Activated naive CD8-positive, alpha-beta T cell (primary cell): Measurements from ENCODE around the gene NPAS2.

Experiments used
- H3K27ac Mint-ChIP-seq: one replicate; pipeline ENCODE4 v1.8.0; 2021; ENCODE audit warnings: mixed read lengths
- H3K27me3 Mint-ChIP-seq: one replicate; pipeline ENCODE4 v1.8.0; 2021; ENCODE audit warnings: mixed read lengths
- H3K36me3 Mint-ChIP-seq: one replicate; pipeline ENCODE4 v1.8.0; 2021; ENCODE audit warnings: mixed read lengths
- H3K4me1 Mint-ChIP-seq: one replicate; pipeline ENCODE4 v1.8.0; 2021; ENCODE audit warnings: low read depth, mixed read lengths
- H3K4me3 Mint-ChIP-seq: one replicate; pipeline ENCODE4 v1.8.0; 2021; ENCODE audit warnings: mild to moderate bottlenecking, mixed read lengths
- H3K9me3 Mint-ChIP-seq: one replicate; pipeline ENCODE4 v1.8.0; 2021; ENCODE audit warnings: low read depth, mixed read lengths

The NPAS2 gene

GRCh38 chr2:100821911-100822265 lies 1.9 kb downstream of the NPAS2 start:
- Mint-ChIP-seq H3K4me3 (peak overlapping the region; percentile 78), H3K4me1 (peaks cover 26% of the 10 kb centered on the region), H3K36me3 (no peaks in the 10 kb centered on the region), H3K9me3 (no peaks in the 10 kb centered on the region), H3K27me3 (peaks cover 15% of the 10 kb centered on the region), H3K27ac (no peak overlapping the region)

GRCh38 chr2:100822587-100823248 lies 2.8 kb downstream of the NPAS2 start:
- Mint-ChIP-seq H3K4me3 (peak overlapping the region; percentile 1), H3K27ac (no peak overlapping the region), H3K9me3 (no peaks in the 10 kb centered on the region), H3K36me3 (no peaks in the 10 kb centered on the region), H3K27me3 (peaks cover 15% of the 10 kb centered on the region), H3K4me1 (peaks cover 26% of the 10 kb centered on the region)

GRCh38 chr2:100823665-100824438 lies 3.9 kb downstream of the NPAS2 start:
- no peak overlapping the region for H3K4me3 Mint-ChIP-seq
- peaks cover 13% of the 10 kb centered on the region for H3K27me3 Mint-ChIP-seq
- H3K27ac Mint-ChIP-seq, result no peak overlapping the region
- no peaks in the 10 kb centered on the region for H3K9me3 Mint-ChIP-seq
- H3K36me3 Mint-ChIP-seq, result peaks cover 4% of the 10 kb centered on the region
- peaks cover 20% of the 10 kb centered on the region for H3K4me1 Mint-ChIP-seq

GRCh38 chr2:100824842-100825241 lies 4.9 kb downstream of the NPAS2 start:
- peaks cover 13% of the 10 kb centered on the region for H3K27me3 Mint-ChIP-seq
- no peaks in the 10 kb centered on the region for H3K9me3 Mint-ChIP-seq
- H3K27ac Mint-ChIP-seq, result no peak overlapping the region
- peaks cover 4% of the 10 kb centered on the region for H3K36me3 Mint-ChIP-seq
- peaks cover 19% of the 10 kb centered on the region for H3K4me1 Mint-ChIP-seq
- H3K4me3 Mint-ChIP-seq, result no peak overlapping the region

GRCh38 chr2:100826494-100826893 lies 6.6 kb downstream of the NPAS2 start:
- Mint-ChIP-seq H3K36me3 (peaks cover 4% of the 10 kb centered on the region), H3K27me3 (peaks cover 12% of the 10 kb centered on the region), H3K9me3 (no peaks in the 10 kb centered on the region), H3K4me1 (peaks cover 14% of the 10 kb centered on the region), H3K27ac (no peak overlapping the region), H3K4me3 (no peak overlapping the region)

GRCh38 chr2:100831158-100831750 lies 11.3 kb downstream of the NPAS2 start:
- Mint-ChIP-seq H3K36me3 (peaks cover 4% of the 10 kb centered on the region), H3K4me3 (no peak overlapping the region), H3K9me3 (no peaks in the 10 kb centered on the region)

GRCh38 chr2:100831831-100832230 lies 11.9 kb downstream of the NPAS2 start:
- peaks cover 6% of the 10 kb centered on the region for H3K4me1 Mint-ChIP-seq
- no peaks in the 10 kb centered on the region for H3K9me3 Mint-ChIP-seq
- no peak overlapping the region for H3K27ac Mint-ChIP-seq
- no peaks in the 10 kb centered on the region for H3K27me3 Mint-ChIP-seq
- no peak overlapping the region for H3K4me3 Mint-ChIP-seq
- H3K36me3 Mint-ChIP-seq, result peaks cover 4% of the 10 kb centered on the region

More at GRCh38 chr2:100831158-100831750, 11.3 kb downstream of the NPAS2 start:
- Mint-ChIP-seq H3K27me3 (no peaks in the 10 kb centered on the region), H3K27ac (no peak overlapping the region), H3K4me1 (peaks cover 6% of the 10 kb centered on the region)

GRCh38 chr2:100832885-100833284 lies 12.9 kb downstream of the NPAS2 start:
- Mint-ChIP-seq H3K27me3 (peaks cover 2% of the 10 kb centered on the region), H3K9me3 (no peaks in the 10 kb centered on the region), H3K4me3 (no peak overlapping the region), H3K36me3 (peaks cover 3% of the 10 kb centered on the region), H3K4me1 (peaks cover 6% of the 10 kb centered on the region), H3K27ac (no peak overlapping the region)

- Mint-ChIP-seq H3K27me3 (peaks cover 2% of the 10 kb centered on the region), H3K36me3 (peaks cover 2% of the 10 kb centered on the region), H3K27ac (no peak overlapping the region), H3K4me3 (no peak overlapping the region), H3K9me3 (no peaks in the 10 kb centered on the region), H3K4me1 (peaks cover 6% of the 10 kb centered on the region)
Observed at GRCh38 chr2:100833331-100833730, 13.4 kb downstream of the NPAS2 start.

GRCh38 chr2:100834221-100834620 lies 14.3 kb downstream of the NPAS2 start:
- no peaks in the 10 kb centered on the region for H3K36me3 Mint-ChIP-seq
- no peak overlapping the region for H3K27ac Mint-ChIP-seq
- peaks cover 6% of the 10 kb centered on the region for H3K4me1 Mint-ChIP-seq
- H3K9me3 Mint-ChIP-seq, result no peaks in the 10 kb centered on the region
- H3K4me3 Mint-ChIP-seq, result no peak overlapping the region
- H3K27me3 Mint-ChIP-seq, result peaks cover 2% of the 10 kb centered on the region

- H3K4me3 Mint-ChIP-seq, result no peak overlapping the region
- peaks cover 6% of the 10 kb centered on the region for H3K4me1 Mint-ChIP-seq
- peaks cover 2% of the 10 kb centered on the region for H3K27me3 Mint-ChIP-seq
- H3K36me3 Mint-ChIP-seq, result no peaks in the 10 kb centered on the region
- no peak overlapping the region for H3K27ac Mint-ChIP-seq
- no peaks in the 10 kb centered on the region for H3K9me3 Mint-ChIP-seq
Observed at GRCh38 chr2:100835006-100835659, 15.2 kb downstream of the NPAS2 start.

- Mint-ChIP-seq H3K27me3 (peaks cover 2% of the 10 kb centered on the region), H3K9me3 (no peaks in the 10 kb centered on the region)
Observed at GRCh38 chr2:100840519-100840918, 20.6 kb downstream of the NPAS2 start.

GRCh38 chr2:100842241-100842922 lies 22.4 kb downstream of the NPAS2 start:
- Mint-ChIP-seq H3K9me3 (no peaks in the 10 kb centered on the region), H3K27ac (no peak overlapping the region), H3K27me3 (peaks cover 3% of the 10 kb centered on the region), H3K4me3 (no peak overlapping the region), H3K36me3 (peaks cover 9% of the 10 kb centered on the region), H3K4me1 (no peaks in the 10 kb centered on the region)

More at GRCh38 chr2:100840519-100840918, 20.6 kb downstream of the NPAS2 start:
- no peaks in the 10 kb centered on the region for H3K4me1 Mint-ChIP-seq
- peaks cover 3% of the 10 kb centered on the region for H3K36me3 Mint-ChIP-seq
- H3K27ac Mint-ChIP-seq, result no peak overlapping the region
- H3K4me3 Mint-ChIP-seq, result no peak overlapping the region

- Mint-ChIP-seq H3K9me3 (no peaks in the 10 kb centered on the region), H3K4me3 (no peak overlapping the region), H3K27me3 (peaks cover 1% of the 10 kb centered on the region), H3K4me1 (no peaks in the 10 kb centered on the region), H3K36me3 (peaks cover 9% of the 10 kb centered on the region), H3K27ac (no peak overlapping the region)
Observed at GRCh38 chr2:100844514-100844913, 24.6 kb downstream of the NPAS2 start.
